IMR-90 (cell line): Measurements from ENCODE around the gene CGB5.

Source experiments
- BHLHE40 ChIP-seq: fragments of 150-350 bp; IDR thresholded peaks from 2 replicates; pipeline ENCODE4 v1.6.1; 2016; ENCODE audit warnings: mild to moderate bottlenecking, low read depth, low read length
- CEBPB ChIP-seq: IDR thresholded peaks from 2 replicates; pipeline ENCODE4 v1.6.1; 2012; ENCODE audit warnings: low read depth, low read length, improper control_type of control experiment
- CHD1 ChIP-seq: IDR thresholded peaks from 2 replicates; pipeline ENCODE4 v1.6.1; 2012; ENCODE audit warnings: low read depth, low read length, improper control_type of control experiment
- ELK1 ChIP-seq: fragments of 150-350 bp; IDR thresholded peaks from 2 replicates; pipeline ENCODE4 v1.6.1; 2016; ENCODE audit warnings: low read depth, mild to moderate bottlenecking, low read length, moderate library complexity, borderline replicate concordance
- MAFK ChIP-seq: IDR thresholded peaks from 2 replicates; pipeline ENCODE4 v1.6.1; 2012; ENCODE audit warnings: low read depth, low read length, improper control_type of control experiment
- MXI1 ChIP-seq: IDR thresholded peaks from 2 replicates; pipeline ENCODE4 v1.6.1; 2012; ENCODE audit warnings: low read depth, mild to moderate bottlenecking, low read length, moderate library complexity, borderline replicate concordance
- NFE2L2 ChIP-seq: fragments of 150-350 bp; IDR thresholded peaks from 2 replicates; pipeline ENCODE4 v1.6.1; 2016; ENCODE audit warnings: low read depth, mild to moderate bottlenecking, low read length
- POLR2A ChIP-seq: IDR thresholded peaks from 2 replicates; pipeline ENCODE4 v1.6.1; 2012; ENCODE audit warnings: mild to moderate bottlenecking, low read depth, low read length
- RAD21 ChIP-seq: IDR thresholded peaks from 2 replicates; pipeline ENCODE4 v1.6.1; 2012; ENCODE audit warnings: low read length, improper control_type of control experiment
- RCOR1 ChIP-seq: IDR thresholded peaks from 2 replicates; pipeline ENCODE4 v1.6.1; 2012; ENCODE audit warnings: mild to moderate bottlenecking, low read length, improper control_type of control experiment; ENCODE audit not compliant: insufficient replicate concordance
- RFX5 ChIP-seq: IDR thresholded peaks from 2 replicates; pipeline ENCODE4 v1.8.0; 2012; ENCODE audit warnings: low read depth, mild to moderate bottlenecking, low read length, moderate library complexity
- USF2 ChIP-seq: fragments of 150-350 bp; IDR thresholded peaks from 2 replicates; pipeline ENCODE4 v1.6.1; 2017; ENCODE audit warnings: mild to moderate bottlenecking, antibody characterized with exemption, low read length, low read depth
- TF ChIP-seq, protein P1 (sequence below): conservative IDR thresholded peaks from 2 replicates; pipeline ENCODE4 v1.5.1; 2012; ENCODE audit warnings: mild to moderate bottlenecking, low read depth, low read length, improper control_type of control experiment

DNA sequence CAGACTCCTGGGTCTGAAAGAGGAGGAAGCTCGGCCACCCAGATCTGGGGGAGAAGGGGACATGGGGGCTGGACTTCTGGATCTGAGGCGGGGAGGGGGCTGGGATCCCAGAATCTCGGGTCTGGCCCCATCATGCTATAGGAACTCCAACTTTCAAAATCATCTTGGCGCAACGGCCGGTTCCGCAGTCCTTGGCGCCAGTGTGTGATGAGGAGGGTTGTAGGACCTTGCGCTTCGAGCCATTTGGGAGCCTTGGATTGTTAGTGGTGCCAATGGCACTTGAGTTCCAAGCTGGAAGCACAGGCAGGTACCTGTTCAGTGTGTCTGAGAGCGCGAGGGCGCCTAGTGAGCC lies 49.6 kb upstream of the CGB5 start:
- TF ChIP-seq POLR2A (no peak), USF2 (no peak), RFX5 (no peak), RCOR1 (no peak), RAD21 (no peak), CHD1 (no peak), NFE2L2 (no peak), MAFK (no peak), MXI1 (no peak), BHLHE40 (no peak), ELK1 (no peak), CEBPB (no peak)
- TF ChIP-seq, protein P1, sequence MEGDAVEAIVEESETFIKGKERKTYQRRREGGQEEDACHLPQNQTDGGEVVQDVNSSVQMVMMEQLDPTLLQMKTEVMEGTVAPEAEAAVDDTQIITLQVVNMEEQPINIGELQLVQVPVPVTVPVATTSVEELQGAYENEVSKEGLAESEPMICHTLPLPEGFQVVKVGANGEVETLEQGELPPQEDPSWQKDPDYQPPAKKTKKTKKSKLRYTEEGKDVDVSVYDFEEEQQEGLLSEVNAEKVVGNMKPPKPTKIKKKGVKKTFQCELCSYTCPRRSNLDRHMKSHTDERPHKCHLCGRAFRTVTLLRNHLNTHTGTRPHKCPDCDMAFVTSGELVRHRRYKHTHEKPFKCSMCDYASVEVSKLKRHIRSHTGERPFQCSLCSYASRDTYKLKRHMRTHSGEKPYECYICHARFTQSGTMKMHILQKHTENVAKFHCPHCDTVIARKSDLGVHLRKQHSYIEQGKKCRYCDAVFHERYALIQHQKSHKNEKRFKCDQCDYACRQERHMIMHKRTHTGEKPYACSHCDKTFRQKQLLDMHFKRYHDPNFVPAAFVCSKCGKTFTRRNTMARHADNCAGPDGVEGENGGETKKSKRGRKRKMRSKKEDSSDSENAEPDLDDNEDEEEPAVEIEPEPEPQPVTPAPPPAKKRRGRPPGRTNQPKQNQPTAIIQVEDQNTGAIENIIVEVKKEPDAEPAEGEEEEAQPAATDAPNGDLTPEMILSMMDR, result no peak
